C4-2B (cell line): ENCODE measurements around the gene NEDD4.

ENCODE experiments used
- CTCF ChIP-seq: fragments of 450-650 bp; conservative IDR thresholded peaks from 2 replicates; pipeline ENCODE4 v1.5.1; 2017; ENCODE audit warnings: mild to moderate bottlenecking
- ZFX ChIP-seq: fragments of 450-650 bp; IDR thresholded peaks from 2 replicates; pipeline ENCODE4 v1.6.1; 2017

DNA sequence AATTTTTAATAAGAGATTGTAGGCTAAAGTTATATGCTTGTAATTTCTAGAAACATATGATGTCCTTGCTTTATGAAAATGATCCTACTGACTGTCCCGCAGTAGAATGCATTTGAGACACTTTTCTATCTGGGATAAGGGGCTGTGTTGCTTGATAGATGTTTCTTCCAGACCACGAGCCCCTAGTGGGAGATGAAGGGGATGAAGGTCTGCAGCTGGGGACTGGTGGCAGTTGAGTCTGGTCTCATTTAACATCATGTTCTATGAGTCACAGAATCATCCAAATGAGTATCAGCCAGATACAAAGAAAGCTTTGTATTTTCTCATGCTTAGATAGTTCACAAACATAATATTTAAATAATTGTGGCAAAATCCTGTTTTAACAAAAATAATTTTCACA is 166.2 kb downstream of the NEDD4 start:
- TF ChIP-seq CTCF (no peak), ZFX (no peak)
